Stimulated activated CD4-positive, alpha-beta T cell treated with anti-CD3 and anti-CD28 coated beads, Interleukin-12 subunit alpha, Interleukin-12 subunit beta, amount 100 ng/mL, for 24 hours (primary cell): ENCODE results near the gene KCND3.

Experiments used
- DNase-seq, 2 experiments: peaks; one replicate each; pipeline ENCODE4 v3.0.0-alpha.2; 2020; ENCODE audit warnings: low read depth in 2 of 2

The KCND3 gene

DNA sequence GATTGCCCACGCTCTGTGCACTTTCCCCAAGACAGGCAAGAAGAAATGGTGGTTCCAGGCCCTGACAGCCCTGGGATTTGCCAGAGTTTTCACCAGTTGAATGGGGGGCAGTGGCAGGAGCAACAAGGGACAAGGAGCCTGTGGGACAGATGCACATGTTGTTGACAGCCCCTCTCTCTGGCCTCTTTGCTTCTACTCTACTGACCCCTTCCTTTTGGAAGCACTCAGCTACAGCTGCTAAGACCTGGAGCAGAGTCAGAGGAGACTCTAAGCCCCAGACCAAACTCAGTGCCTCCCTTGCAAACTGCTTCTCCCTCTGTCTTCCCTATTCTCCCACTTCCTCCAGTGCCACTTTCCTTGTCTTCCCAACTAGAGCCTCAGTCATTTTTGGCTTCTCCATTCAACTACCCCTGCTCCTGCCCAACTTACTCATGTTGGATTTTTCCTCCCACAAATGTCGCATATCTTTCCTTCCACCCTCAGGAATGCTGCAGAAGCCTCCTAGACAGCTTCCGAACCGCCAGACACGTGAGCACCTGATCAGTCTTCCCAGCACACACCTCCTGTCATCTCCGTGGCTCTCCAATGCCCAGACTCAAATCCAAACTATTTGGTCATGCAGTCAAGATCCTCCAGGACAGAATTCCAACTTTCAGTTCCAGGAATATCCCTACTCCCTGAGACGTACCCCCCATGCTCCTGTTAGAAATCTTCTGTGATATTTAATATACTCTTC, 259.4 kb downstream of the KCND3 start:
- DNase-seq: no peak

DNA sequence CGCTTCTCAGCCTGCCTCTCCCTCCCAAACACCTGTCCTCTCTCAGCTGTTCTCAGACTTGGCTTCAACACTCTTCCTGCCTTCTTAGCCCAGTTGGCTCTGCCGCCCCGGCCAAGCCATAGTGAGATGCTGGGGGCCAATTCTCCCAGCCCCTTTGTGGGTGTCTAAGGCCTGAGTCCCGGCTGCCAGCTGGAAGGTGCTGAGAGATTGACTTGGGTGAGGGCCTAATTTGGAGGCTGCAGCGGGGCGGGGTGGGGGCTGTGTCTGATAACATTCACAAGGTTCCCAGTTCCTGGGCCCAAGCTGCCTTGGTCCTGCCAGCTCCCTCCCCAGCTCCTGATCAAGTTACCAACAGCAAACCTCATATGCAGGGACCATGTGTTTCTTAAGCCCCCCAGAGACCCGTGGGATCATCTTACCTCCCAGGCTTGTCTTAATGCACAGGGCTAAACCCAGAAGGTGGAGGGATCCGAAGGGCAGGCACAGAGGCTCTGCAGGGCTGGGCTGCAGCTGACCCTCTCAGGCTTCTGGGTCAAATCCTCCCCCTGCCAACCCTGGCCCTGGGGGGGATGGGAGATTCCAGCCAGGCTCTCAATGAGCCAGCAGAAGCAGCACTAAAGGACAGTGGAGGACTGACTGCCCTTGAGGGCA, 260.1 kb downstream of the KCND3 start:
- DNase-seq: no peak

DNA sequence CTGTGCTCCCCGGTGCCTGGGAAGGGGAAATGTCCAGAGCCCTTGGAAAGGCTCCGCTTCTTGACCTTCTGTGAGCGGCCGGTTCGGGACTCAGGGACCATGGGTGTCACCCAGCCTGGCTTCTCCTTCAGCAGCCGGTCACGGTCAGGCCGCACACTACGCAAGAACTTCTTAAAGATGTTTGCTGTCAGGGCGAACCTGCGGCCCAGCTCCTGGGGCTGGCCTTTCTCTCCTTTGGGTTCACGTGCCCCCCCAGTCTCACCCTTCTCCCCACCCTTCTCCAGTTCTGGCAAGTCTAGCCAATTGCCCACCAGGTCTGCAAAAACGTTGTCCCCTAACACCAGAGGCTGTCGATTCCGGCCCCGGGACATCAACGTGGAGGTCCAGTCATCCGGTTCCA, 262.4 kb downstream of the KCND3 start:
- no peak for DNase-seq

DNA sequence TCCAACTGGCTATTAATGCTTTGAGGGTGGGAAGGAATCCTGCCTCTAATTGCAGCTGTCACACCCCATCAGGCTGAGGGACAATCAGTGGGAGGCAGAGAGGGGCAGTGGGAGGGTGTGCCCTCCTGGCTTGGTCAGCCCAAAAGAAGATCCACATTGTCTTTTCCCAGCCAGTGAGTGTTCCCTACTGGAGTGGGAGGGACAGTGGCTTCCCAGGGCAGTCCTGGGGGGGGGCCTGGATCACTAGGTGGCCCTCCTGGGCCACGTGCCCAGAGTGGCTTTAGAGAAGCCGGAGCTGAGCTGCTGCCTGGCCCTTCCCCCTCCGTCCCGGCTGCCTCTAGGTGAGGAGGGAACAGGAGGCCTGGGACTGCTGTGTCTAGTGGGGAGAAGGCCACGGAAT, 264.3 kb downstream of the KCND3 start:
- no peak for DNase-seq

- no peak for DNase-seq
Observed at GRCh38 chr1:111723871-111724270, 265.6 kb downstream of the KCND3 start.

DNA sequence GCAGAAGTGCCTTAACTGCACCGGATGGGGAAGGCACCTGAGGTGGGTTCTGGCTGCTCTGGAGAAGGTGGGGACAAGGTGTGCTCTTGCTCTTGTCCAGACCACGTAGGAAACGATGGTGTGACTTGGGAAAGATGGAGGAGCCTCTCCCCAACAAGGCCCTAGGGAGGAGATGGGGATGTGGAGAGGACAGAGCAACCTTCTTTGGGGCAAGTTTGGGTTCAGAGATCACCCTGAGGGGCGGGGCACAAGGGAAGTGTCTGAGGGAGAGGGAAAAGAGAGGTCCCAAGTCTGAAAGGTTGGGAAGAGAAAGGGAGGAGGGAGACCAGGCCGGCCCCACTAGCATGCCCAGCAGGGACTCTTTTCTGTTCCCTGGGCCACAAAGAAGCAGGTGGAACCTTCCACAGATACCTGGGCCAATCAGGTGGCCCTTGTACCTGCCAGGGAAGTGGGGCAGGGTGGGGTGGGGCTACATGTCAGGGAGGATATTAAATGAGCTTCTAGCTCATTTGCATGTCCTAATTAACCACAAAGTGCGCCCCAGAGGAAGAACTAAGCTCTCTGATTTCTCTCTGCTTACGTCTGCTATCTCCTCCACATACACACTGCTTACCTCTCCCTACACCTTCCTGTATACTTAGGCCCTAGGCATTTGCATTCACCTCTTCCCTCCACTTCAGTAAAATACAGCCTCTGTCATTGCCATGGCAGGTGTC, 266.2 kb downstream of the KCND3 start:
- no peak for DNase-seq

GRCh38 chr1:111720977-111721786, 268.3 kb downstream of the KCND3 start:
- no peak for DNase-seq
